ENCODE data around the gene U2AF1. TPM values are rescaled to one million over a fixed set of nuclear protein-coding genes. Genes with fewer than 3 reads are reported as not detected.
"Not testable (repeated sequence)": the region's sequence is repeated elsewhere in the genome, so short reads cannot be mapped to it uniquely, and the experiment has no call there.

The U2AF1 gene
- total RNA-seq, 1 experiment from 2014 or later: 64.8 TPM

- H3K4me1 Mint-ChIP-seq (ENCODE audit: low read depth, unreplicated experiment); H3K27me3 Mint-ChIP-seq (ENCODE audit: insufficient read depth, unreplicated experiment); H3K9me3 Mint-ChIP-seq (ENCODE audit: unreplicated experiment); H3K27ac Mint-ChIP-seq (ENCODE audit: unreplicated experiment); intact Hi-C loops (cut with micrococcal nuclease; ENCODE audit: unreplicated experiment); CTCF ChIA-PET; H3K4me3 Mint-ChIP-seq (ENCODE audit: unreplicated experiment); H3K9me3 ChIP-seq; H3K36me3 Mint-ChIP-seq (ENCODE audit: insufficient read depth, unreplicated experiment); H3K4me1 ChIP-seq; POLR2A ChIA-PET; DNase-seq; H3K27me3 ChIP-seq (replicated peaks; ENCODE audit: control insufficient read depth, insufficient read depth, low read length); H3K4me3 ChIP-seq (ENCODE audit: low read depth, low read length); BruUV-seq (replicated peaks); H3K36me3 ChIP-seq (ENCODE audit: control insufficient read depth, insufficient read depth, low read length): not testable (repeated sequence)
Observed at GRCh38 chr21:43082587-43083300, 24.6 kb downstream of the U2AF1 start.

GRCh38 chr21:43076643-43077042 is 30.7 kb downstream of the U2AF1 start:
- H3K27me3 ChIP-seq (replicated peaks; ENCODE audit: control insufficient read depth, insufficient read depth, low read length); DNase-seq; H3K9me3 ChIP-seq; H3K4me3 ChIP-seq (ENCODE audit: low read depth, low read length); CTCF ChIA-PET; H3K9me3 Mint-ChIP-seq (ENCODE audit: unreplicated experiment); POLR2A ChIA-PET; H3K27me3 Mint-ChIP-seq (ENCODE audit: insufficient read depth, unreplicated experiment); intact Hi-C loops (cut with micrococcal nuclease; ENCODE audit: unreplicated experiment); H3K4me1 ChIP-seq; H3K36me3 Mint-ChIP-seq (ENCODE audit: insufficient read depth, unreplicated experiment); H3K27ac Mint-ChIP-seq (ENCODE audit: unreplicated experiment); H3K4me3 Mint-ChIP-seq (ENCODE audit: unreplicated experiment); H3K4me1 Mint-ChIP-seq (ENCODE audit: low read depth, unreplicated experiment); H3K36me3 ChIP-seq (ENCODE audit: control insufficient read depth, insufficient read depth, low read length); BruUV-seq (replicated peaks): not testable (repeated sequence)

DNA sequence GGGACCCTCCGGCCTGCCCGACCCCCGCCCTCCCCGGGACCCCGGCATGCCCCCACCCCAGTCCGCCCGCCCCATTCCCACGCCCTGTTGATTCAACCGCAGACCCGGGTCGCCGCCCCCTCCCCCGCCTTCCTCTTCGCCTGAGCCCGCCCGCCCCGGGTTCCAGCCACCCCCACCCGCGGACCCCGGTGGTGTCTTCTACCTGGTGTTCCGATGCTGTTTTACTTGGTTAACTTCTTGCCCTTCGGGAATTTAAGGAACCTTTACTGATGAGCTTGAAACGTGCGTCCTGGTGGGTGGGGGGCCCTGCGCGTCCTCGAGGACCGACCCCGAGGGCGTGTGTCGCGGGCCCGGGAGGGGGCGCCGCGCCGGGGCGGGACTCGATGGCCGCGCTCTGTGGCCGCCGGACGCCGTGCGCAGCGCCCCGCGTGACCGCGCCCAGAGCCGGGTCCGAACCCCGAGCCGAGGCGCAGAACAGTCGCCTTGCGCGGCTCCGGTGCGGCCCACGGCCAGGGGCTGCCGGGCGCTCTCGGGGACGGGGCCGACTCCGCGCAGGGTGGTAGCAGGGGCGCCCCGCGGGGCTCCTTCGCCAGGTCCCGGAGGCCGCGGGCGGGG is 31.2 kb downstream of the U2AF1 start:
- DNase-seq; BruUV-seq (replicated peaks); H3K36me3 Mint-ChIP-seq (ENCODE audit: insufficient read depth, unreplicated experiment); H3K4me1 Mint-ChIP-seq (ENCODE audit: low read depth, unreplicated experiment); H3K4me3 ChIP-seq (ENCODE audit: low read depth, low read length); intact Hi-C loops (cut with micrococcal nuclease; ENCODE audit: unreplicated experiment); H3K9me3 Mint-ChIP-seq (ENCODE audit: unreplicated experiment); H3K27me3 Mint-ChIP-seq (ENCODE audit: insufficient read depth, unreplicated experiment); POLR2A ChIA-PET; CTCF ChIA-PET; H3K27ac Mint-ChIP-seq (ENCODE audit: unreplicated experiment); H3K4me1 ChIP-seq; H3K9me3 ChIP-seq; H3K27me3 ChIP-seq (replicated peaks; ENCODE audit: control insufficient read depth, insufficient read depth, low read length); H3K36me3 ChIP-seq (ENCODE audit: control insufficient read depth, insufficient read depth, low read length); H3K4me3 Mint-ChIP-seq (ENCODE audit: unreplicated experiment): not testable (repeated sequence)

DNA sequence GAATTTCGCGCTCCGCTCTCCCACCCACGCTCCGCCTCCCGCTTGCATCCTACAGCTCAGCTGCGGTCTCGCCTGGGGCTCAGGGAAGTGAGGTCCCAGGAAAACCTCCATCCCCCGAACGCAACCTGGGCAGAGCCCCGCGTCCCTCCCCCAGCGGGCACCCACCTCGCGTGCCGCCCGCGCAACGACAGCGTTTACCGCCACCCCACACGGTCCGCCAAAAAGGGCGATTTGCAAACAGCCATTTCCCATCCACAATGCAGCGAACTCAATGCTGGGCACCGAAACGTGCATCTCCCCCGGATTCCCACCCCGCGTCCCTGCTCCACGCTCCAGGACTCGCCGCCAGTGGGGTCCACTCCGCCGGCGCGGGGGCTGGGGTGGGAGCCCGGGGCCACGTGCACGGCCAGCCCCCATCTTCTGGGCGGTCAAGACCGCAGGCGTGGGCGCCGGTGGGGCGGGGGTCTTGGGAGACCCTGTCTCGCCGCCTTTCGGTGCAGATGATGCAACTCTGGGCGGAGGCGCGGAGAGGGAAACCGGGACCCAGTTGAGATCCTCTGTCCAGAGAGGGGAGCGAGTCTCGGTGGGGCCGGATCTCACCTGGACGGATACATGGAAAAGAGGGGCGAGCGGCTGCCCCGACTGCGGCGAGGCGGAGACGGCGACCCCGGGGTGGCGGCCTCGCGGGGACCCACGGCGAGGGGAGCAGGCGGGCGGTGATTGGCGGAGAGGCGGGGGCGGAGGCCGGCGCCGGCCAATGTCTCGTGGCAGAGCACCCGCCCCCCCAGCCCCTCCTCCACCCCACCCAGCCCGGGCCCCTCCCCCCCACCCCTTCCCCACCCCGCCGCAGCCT is 32.0 kb downstream of the U2AF1 start, which contains the start of gene CBS:
Gene CBS, minus strand, starts transcription at position 666 of the 853 bp plus-strand sequence. CDS start 3,642 bp downstream, outside the sequence.
- H3K9me3 Mint-ChIP-seq (ENCODE audit: unreplicated experiment); intact Hi-C loops (cut with micrococcal nuclease; ENCODE audit: unreplicated experiment); H3K27ac Mint-ChIP-seq (ENCODE audit: unreplicated experiment); H3K27me3 ChIP-seq (replicated peaks; ENCODE audit: control insufficient read depth, insufficient read depth, low read length); H3K27me3 Mint-ChIP-seq (ENCODE audit: insufficient read depth, unreplicated experiment); BruUV-seq (replicated peaks); POLR2A ChIA-PET; DNase-seq; H3K9me3 ChIP-seq; H3K4me1 Mint-ChIP-seq (ENCODE audit: low read depth, unreplicated experiment); H3K36me3 Mint-ChIP-seq (ENCODE audit: insufficient read depth, unreplicated experiment); H3K4me1 ChIP-seq; H3K36me3 ChIP-seq (ENCODE audit: control insufficient read depth, insufficient read depth, low read length); CTCF ChIA-PET; H3K4me3 Mint-ChIP-seq (ENCODE audit: unreplicated experiment); H3K4me3 ChIP-seq (ENCODE audit: low read depth, low read length): not testable (repeated sequence)

DNA sequence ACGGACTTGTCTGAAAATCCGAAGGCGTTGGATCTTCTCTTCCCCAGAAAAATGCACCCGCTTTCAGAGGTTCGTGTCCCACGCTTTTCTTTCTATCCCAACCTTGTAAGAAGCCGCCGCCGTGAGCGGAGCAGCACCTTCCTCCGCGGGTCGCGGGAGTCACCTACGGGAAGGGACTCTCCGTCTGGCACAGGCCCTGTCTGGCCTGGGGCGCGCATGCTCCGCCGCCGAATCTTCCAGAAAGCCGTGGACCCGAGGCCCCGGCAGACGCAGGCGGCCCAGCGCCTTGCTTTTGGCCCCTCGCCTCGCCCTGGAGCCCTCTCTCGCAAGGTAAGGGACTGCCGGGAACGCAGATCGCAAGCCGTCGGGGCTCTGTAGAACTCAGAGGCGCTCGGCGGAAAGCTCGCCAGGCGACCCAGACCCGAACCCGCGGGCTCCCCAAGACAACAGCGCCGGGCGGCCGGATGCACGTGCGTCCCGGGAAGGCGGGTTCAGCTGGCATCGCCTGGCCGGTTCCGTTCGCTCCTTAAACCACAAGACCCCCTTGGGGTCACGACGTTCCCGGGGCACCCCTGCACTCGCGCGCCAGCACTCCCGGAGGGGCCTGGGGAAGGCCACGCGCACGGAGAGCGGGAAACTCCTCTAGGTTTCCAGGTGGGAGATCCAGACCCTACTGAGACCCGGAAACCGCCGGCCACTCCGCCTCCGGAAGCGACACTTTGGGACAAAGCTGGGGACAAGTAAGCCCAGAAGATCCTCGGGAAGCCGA is 32.8 kb downstream of the U2AF1 start:
- H3K36me3 Mint-ChIP-seq (ENCODE audit: insufficient read depth, unreplicated experiment); H3K4me1 ChIP-seq; POLR2A ChIA-PET; H3K4me3 ChIP-seq (ENCODE audit: low read depth, low read length); H3K36me3 ChIP-seq (ENCODE audit: control insufficient read depth, insufficient read depth, low read length); H3K4me1 Mint-ChIP-seq (ENCODE audit: low read depth, unreplicated experiment); H3K9me3 Mint-ChIP-seq (ENCODE audit: unreplicated experiment); intact Hi-C loops (cut with micrococcal nuclease; ENCODE audit: unreplicated experiment); H3K27me3 Mint-ChIP-seq (ENCODE audit: insufficient read depth, unreplicated experiment); H3K4me3 Mint-ChIP-seq (ENCODE audit: unreplicated experiment); DNase-seq; CTCF ChIA-PET; H3K27ac Mint-ChIP-seq (ENCODE audit: unreplicated experiment); H3K27me3 ChIP-seq (replicated peaks; ENCODE audit: control insufficient read depth, insufficient read depth, low read length); H3K9me3 ChIP-seq: not testable (repeated sequence)
- TSS peak; percentile 59 for BruUV-seq (replicated peaks)

DNA sequence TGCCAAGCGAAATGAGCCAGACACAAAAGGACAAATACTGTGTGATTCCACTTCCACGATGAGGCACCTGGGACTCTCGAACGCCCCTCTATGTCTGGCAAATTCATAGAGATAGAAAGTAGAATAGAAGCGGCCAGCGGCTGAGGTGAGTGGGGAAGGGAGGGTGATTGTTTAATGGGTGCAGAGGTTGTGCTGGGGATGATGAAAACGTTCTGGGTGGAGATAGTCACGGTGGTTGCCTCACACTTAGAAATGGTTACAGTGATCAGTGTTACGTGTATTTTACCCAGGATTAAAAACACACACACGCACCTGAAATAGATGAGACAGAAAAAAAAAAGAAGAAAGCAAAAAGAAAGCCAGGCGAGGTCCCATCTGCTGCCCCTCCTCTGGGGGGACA is 34.6 kb downstream of the U2AF1 start:
- intact Hi-C loops (cut with micrococcal nuclease; ENCODE audit: unreplicated experiment): not testable (repeated sequence)

More for the DNA sequence above, 34.6 kb downstream of the U2AF1 start:
- H3K36me3 ChIP-seq (ENCODE audit: control insufficient read depth, insufficient read depth, low read length); DNase-seq; H3K9me3 ChIP-seq; H3K9me3 Mint-ChIP-seq (ENCODE audit: unreplicated experiment); H3K27ac Mint-ChIP-seq (ENCODE audit: unreplicated experiment); H3K27me3 Mint-ChIP-seq (ENCODE audit: insufficient read depth, unreplicated experiment); H3K36me3 Mint-ChIP-seq (ENCODE audit: insufficient read depth, unreplicated experiment); H3K4me1 Mint-ChIP-seq (ENCODE audit: low read depth, unreplicated experiment); H3K27me3 ChIP-seq (replicated peaks; ENCODE audit: control insufficient read depth, insufficient read depth, low read length); H3K4me3 Mint-ChIP-seq (ENCODE audit: unreplicated experiment); CTCF ChIA-PET; H3K4me3 ChIP-seq (ENCODE audit: low read depth, low read length); POLR2A ChIA-PET; H3K4me1 ChIP-seq: not testable (repeated sequence)
- BruUV-seq (replicated peaks): TSS peak; percentile 6

Measured in Caco-2 (cell line).